GM19397 (cell line): ENCODE results near the gene HCK.
"Not testable (repeated sequence)": the region's sequence is repeated elsewhere in the genome, so short reads cannot be mapped to it uniquely, and the experiment has no call there.

Experiments
- ATAC-seq: cut with Tn5 transposase; IDR thresholded peaks from one replicate; pipeline ENCODE4 v1.9.1; 2021; ENCODE audit warnings: mild to moderate bottlenecking, moderate library complexity; ENCODE audit not compliant: unreplicated experiment

Gene HCK

GRCh38 chr20:32028647-32029372 lies 23.2 kb upstream of the HCK start:
- ATAC-seq, result no peak

GRCh38 chr20:32029561-32029960 lies 22.5 kb upstream of the HCK start:
- no peak for ATAC-seq

GRCh38 chr20:32031007-32031958 lies 20.8 kb upstream of the HCK start:
- no peak for ATAC-seq

DNA sequence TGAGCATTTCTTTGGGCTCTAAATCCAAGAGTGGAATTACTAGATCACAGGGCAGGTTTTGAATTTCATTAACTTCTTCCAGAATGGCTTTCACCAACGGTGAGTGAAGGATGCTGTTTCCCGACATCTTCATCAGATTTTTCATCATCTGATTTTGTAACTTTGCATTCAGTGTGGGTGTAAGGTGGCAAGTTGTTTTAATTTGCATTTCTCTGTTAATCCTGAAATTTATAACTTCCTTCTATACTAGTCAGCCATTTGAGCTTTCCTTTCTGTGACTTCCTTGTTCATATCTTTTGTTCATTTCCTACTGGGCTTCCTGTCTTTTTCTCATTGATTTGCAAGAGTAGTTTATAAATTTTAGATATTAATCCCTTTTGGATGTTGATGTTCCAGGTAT lies 18.7 kb upstream of the HCK start:
- ATAC-seq, result no peak

DNA sequence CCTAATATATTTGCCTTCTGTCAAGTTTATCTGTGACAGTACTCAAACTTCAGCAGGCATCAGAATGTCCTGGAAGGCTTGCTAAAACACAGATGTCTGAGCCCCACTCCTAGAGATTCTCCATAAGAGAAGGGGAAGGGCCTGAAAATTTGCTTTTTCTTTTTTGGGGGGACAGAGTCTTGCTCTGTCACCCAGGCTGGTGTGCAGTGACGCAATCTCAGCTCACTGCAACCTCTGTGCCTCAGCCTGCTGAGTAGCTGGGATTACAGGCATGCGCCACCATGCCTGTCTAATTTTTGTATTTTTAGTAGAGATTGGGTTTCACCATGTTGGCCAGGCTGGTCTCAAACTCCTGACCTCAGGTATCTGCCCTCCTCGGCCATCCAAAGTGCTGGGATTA lies 18.3 kb upstream of the HCK start:
- ATAC-seq, result not testable (repeated sequence)

- ATAC-seq, result no peak
These were observed 17.2 kb upstream of the HCK start for GRCh38 chr20:32034581-32035425.

DNA sequence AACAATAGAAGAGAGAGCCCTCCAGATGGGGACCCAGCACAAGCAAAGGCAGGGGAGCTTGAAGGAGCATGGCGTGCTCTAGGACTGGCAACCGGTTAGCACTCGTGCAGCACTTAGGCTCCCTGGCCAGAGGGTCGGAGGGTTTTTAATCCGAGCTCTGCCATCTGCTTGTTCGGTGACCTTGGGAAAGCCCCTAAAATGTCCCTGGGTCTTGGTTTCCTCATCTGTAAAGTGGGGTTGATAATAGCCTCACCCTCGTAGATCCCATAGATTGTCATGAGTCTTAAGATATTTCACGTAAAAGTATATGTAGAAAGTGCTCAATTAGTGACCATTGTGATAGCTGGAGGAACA lies 16.6 kb upstream of the HCK start:
- ATAC-seq, result no peak

DNA sequence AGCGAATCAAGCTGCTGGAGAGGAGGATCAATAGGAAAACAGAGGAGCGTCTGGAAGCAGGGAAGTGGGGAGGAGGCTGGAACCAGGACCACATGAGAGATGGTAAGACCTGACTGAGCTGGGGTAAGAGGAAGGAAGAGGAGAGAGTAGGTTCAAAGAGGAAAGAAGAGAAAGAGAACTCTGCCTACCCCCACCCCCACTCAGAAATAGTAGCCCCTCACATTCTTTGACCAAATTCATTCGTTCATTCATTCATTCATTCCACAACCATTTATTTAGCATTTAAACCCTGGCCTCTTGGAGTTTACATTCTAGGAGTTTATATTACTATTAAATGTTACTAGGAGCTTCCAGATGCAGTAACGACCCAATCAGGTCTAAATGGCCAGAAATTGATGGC lies 15.8 kb upstream of the HCK start:
- no peak for ATAC-seq

- no peak for ATAC-seq
These were observed 15.1 kb upstream of the HCK start for GRCh38 chr20:32036716-32037485.

- no peak for ATAC-seq
These were observed 14.1 kb upstream of the HCK start for GRCh38 chr20:32037929-32038328.

DNA sequence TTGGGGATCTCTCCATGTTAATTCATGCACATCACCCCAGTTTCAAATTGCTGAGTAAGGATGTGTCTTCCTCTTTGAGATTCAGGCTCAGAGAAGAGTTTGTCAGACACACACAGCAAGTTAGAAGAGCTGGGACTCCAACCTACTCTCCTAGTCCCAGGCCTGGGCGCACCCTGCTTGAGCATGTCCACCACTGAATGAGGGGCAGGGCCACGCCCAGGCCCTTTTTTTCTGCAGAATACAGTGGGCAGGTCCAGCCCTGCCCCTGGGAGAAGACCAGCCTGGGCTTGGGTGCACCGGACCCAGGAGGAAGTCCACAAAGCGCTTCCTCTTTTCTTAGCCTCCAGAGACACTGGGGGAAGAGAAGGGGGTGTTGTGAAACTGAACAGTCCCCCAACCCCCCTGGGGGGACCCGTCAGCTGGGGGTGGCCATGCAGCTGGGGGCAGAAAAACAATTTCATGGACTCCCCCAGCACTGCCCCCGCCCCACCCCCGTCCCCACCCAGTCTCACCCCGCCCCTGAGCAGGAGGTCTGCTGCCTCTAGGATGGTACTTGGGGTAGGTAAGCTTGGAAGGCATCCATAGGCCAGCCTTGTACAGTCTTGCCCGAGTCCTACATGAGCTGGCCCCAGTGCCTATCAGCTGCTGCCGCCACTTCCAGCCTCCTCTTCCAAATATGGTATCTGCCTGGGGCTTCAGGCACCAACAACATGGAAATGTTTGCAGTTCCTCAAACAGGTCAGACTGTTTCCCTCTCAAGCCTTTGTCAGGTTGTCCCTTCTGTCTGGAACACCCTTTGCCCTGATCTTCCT lies 11.7 kb upstream of the HCK start:
- ATAC-seq, result no peak

DNA sequence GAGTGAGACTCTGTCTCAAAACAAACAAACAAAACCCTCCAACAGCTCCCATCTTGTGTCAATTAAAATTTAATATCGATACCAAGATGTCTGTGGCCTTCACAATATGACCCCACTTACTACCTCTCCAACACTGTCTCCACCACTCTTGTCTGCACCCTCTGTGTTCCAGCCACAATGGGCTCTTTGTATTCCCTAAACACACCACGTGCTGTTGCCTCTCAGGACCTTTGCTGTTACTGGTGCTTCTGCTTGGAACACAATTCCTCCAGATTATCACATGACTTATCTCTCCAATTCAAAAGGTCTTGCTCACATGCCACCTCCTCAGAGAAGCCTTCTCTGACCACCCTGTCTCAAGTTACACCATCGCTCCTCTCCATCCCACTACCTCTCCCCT lies 6.0 kb upstream of the HCK start:
- no peak for ATAC-seq

- ATAC-seq, result no peak
These were observed 1.7 kb upstream of the HCK start for GRCh38 chr20:32050324-32050841.

- no peak for ATAC-seq
These were observed 1.0 kb upstream of the HCK start for GRCh38 chr20:32050851-32051556.

DNA sequence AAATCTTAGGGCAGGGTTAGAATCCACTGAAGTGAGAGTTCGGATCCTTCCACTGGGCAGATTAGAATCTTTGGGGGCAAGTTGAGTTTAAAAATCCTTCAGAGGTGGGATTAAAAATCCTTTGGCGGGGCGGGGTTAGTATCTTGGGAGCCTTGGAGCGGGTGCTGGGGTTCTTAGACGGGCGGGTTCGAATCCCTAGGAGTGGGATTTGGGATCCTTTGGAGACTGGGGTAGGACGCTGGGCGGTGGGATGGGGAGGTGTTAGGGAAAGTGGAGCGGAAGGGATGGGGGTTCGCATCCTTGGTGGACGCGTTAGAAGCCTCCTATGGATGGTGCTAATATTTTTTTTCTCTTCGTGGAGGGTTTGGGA lies 337 bp upstream of the HCK start:
- no peak for ATAC-seq

DNA sequence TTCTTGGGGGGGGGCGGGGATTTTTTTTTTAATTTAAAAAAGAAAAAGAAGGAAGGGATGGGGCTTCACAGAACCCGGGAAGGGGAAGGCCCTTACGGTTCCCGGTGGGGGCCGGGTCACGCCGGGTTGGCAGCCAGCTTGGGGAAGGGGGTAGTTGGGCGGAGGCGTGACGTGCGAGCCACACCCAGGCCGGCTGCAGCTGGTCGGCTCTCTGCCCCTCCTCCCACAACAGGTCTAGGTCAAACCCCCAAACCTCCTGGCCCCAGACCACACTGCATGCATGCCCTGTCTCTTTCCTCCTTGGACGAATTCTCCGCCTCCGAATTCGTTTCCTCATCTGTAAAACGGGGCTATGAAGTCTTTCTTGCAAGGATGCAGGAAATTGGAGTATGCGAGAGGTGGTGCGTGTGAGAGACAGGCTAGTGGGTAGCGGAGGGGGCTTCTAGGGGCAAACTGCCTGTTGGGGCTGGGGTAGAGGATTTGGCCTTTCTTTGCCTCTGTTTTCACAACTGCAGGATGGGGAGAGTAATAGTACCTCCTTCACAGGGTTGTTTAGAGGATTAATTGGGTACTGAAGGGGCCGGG lies 828 bp downstream of the HCK start:
- ATAC-seq, result no peak

DNA sequence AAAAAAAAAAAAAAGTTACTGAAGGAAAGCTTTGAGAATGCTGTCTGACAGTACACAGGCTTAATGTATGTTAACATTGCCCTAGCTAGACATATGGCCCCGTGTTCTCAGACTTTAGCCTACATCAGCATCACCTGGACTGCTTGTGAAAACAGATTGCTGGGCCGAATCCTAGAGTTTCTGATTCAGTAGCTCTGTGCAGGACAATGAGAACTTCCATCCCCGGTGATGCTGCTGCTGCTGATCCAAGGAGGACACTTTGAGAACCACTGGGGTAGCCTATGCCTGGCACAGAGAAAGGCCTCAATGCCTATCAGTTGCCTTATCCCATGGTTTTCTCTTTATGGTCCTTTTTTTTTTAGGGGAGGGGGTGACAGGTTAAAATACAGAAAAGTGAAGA lies 1.6 kb downstream of the HCK start:
- no peak for ATAC-seq

DNA sequence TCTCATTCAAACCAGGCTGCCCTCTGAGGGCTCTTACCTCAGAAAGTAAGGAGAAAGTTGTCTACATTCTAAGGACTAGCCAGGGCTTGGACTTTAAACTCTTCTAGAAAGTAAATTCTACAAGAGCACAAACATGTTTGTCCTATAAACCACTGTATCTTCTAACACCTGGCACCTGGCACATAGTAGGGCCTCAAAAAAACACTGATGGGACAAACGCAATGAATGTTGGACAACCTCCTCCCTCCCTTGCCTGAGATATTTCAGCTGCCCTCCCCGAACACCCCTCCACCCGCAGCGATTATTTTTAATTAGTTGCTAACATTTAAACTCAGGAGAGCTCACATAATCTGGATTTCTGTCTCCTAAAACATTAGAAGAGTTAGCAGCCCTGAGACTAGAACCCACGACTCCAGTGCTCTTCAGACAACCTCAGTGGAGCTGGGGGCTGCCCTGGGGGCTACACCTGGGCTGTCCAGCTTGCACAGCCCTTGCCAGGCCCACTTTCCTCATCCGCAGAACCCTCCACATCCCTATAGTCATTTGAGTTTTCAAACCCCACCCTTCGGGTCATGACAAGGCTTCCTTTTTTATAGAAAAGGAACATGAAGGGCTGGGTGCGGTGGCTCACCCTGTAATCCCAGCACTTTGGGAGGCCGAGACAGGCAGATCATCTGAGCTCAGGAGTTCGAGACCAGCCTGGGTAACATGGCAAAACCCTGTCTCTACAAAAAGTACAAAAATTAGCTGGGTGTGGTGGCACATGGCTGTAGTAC lies 4.9 kb downstream of the HCK start:
- ATAC-seq, result no peak
